Left lung (tissue), 10 donors: ENCODE data around the gene SLC9C1. TPM values are rescaled to one million over a fixed set of nuclear protein-coding genes. Genes with fewer than 3 reads are reported as not detected.
A peak's percentile ranks its signal among the peaks of the same experiment; 100 is the strongest.

Source experiments
- ATAC-seq: fragments of 200-7000 bp; cut with Tn5 transposase; one replicate; pipeline ENCODE4 v1.9.1; 2020; ENCODE audit warnings: moderate library complexity
- DNase-seq, 4 donors: peaks; one replicate each; pipeline ENCODE4 v3.0.0-alpha.2; 2013 to 2020
- H3K27ac ChIP-seq, 2 donors: fragments of 200-600 bp; sonication (generic) in 1 of 2; one replicate each; pipeline versions ENCODE4 v1.5.0 to v1.8.0; 2020 to 2021
- H3K27me3 ChIP-seq, 2 donors: fragments of 200-600 bp; sonication (generic) in 1 of 2; one replicate each; pipeline versions ENCODE4 v1.5.0 to v1.8.0; 2020 to 2021
- H3K36me3 ChIP-seq, 2 donors: fragments of 200-600 bp; sonication (generic) in 1 of 2; one replicate each; pipeline versions ENCODE4 v1.5.0 to v1.8.0; 2020 to 2021
- H3K4me1 ChIP-seq, 2 donors: fragments of 200-600 bp; one replicate each; pipeline ENCODE4 v1.8.0; 2021
- H3K4me3 ChIP-seq, 2 donors: fragments of 200-600 bp; sonication (generic) in 1 of 2; one replicate each; pipeline versions ENCODE4 v1.5.0 to v1.8.0; 2020 to 2021; ENCODE audit warnings: mild to moderate bottlenecking in 1 of 2
- H3K9me3 ChIP-seq, 2 donors: fragments of 200-600 bp; sonication (generic) in 1 of 2; one replicate each; pipeline versions ENCODE4 v1.5.0 to v1.8.0; 2020 to 2021
- CTCF ChIP-seq, 2 donors: fragments of 200-600 bp; sonication (generic) in 1 of 2; IDR thresholded peaks; one replicate each; pipeline versions ENCODE4 v1.5.0 to v1.8.0; 2021; ENCODE audit warnings: antibody characterized with exemption in 2 of 2
- intact Hi-C, 2 donors: fragments of 100-400 bp; cut with DNase I; formaldehyde crosslinking; loops; one replicate each; pipeline versions ENCODE4 v1.11.2 to v1.14.2; 2022
- microRNA-seq, 2 donors: library from miRNA; unstranded; fragments of <30 nt; microRNA quantifications; one replicate each; pipeline ENCODE4, GENCODE V29; 2019
- polyA plus RNA-seq, 6 donors: library from polyadenylated mRNA; unstranded; fragments of 120-200 nt; gene quantifications; one replicate each; pipeline ENCODE4 v1.2.1, GENCODE V29; 2013; ENCODE audit not compliant: insufficient read length in 6 of 6
- total RNA-seq, 2 donors: library from RNA; stranded (reverse); fragmentation: NEBNext Ultra II Directional; extraction: Animal tissue kit (Norgen Biotek cat#: 25700); gene quantifications; one replicate each; pipeline ENCODE4 v1.2.1, GENCODE V29; 2021
- donor health status: DM: no; HTN: yes; CAD: no.
- donor health status: DM: no; HTN: no; CAD: no.

SLC9C1 gene
- total and polyA plus RNA-seq, 8 donors = 0.20 to 1.3 (median 0.61) TPM; not detected in 1

GRCh38 chr3:112095731-112096130 lies 198.3 kb downstream of the SLC9C1 start:
- Histone ChIP-seq H3K9me3 (no peaks in the 10 kb centered on the region), H3K4me3 (no peak overlapping the region), H3K36me3 (no peaks in the 10 kb centered on the region), H3K4me1 (peaks cover under 1 to 17% of the 10 kb centered on the region in 2 donors), H3K27ac (no peak overlapping the region), H3K27me3 (peaks cover 0 to 15% of the 10 kb centered on the region in 2 donors)
- ATAC-seq (no peak), DNase-seq (no peak)
- no peak for TF ChIP-seq CTCF (IDR thresholded peaks at IDR 0.05)
- intact Hi-C loops = no loop called here

- H3K36me3 ChIP-seq = no peaks in the 10 kb centered on the region
- H3K9me3 ChIP-seq = no peaks in the 10 kb centered on the region
- no peak for TF ChIP-seq CTCF (IDR thresholded peaks at IDR 0.05)
- peak overlapping the region in 1 of 2 donors; percentile 5 for H3K27ac ChIP-seq
- peak in 1 of 4 donors; percentile 3 for DNase-seq
- H3K4me1 ChIP-seq = peaks cover 11 to 22% of the 10 kb centered on the region in 2 donors
- intact Hi-C loops = no loop called here
- H3K4me3 ChIP-seq = no peak overlapping the region
- peak; percentile 2 for ATAC-seq
- peaks cover 0 to 34% of the 10 kb centered on the region in 2 donors for H3K27me3 ChIP-seq
Observed at GRCh38 chr3:112093180-112093522, 200.9 kb downstream of the SLC9C1 start.

- H3K27me3 ChIP-seq = peaks cover 0 to 39% of the 10 kb centered on the region in 2 donors
- intact Hi-C loops = no loop called here
- DNase-seq (peak in 1 of 4 donors; percentile 8), ATAC-seq (peak; percentile 45)
- peak overlapping the region in 1 of 2 donors; percentile 5 for H3K27ac ChIP-seq
- H3K4me3 ChIP-seq = no peak overlapping the region
- no peak for TF ChIP-seq CTCF (IDR thresholded peaks at IDR 0.05)
- H3K9me3 ChIP-seq = no peaks in the 10 kb centered on the region
- peaks cover 11 to 22% of the 10 kb centered on the region in 2 donors for H3K4me1 ChIP-seq
- no peaks in the 10 kb centered on the region for H3K36me3 ChIP-seq
Observed at GRCh38 chr3:112092496-112093179, 201.4 kb downstream of the SLC9C1 start.

GRCh38 chr3:112090887-112091586 lies 203.0 kb downstream of the SLC9C1 start:
- H3K27ac ChIP-seq = peak overlapping the region in 1 of 2 donors; percentile 43
- ATAC-seq (peak; percentile 17), DNase-seq (peak in 1 of 4 donors; percentile 7)
- intact Hi-C loops = no loop called here
- H3K36me3 ChIP-seq = no peaks in the 10 kb centered on the region
- no peak overlapping the region for H3K4me3 ChIP-seq
- peaks cover 4 to 45% of the 10 kb centered on the region in 2 donors for H3K27me3 ChIP-seq
- H3K9me3 ChIP-seq = no peaks in the 10 kb centered on the region
- no peak for TF ChIP-seq CTCF (IDR thresholded peaks at IDR 0.05)
- H3K4me1 ChIP-seq = peaks cover 19 to 22% of the 10 kb centered on the region in 2 donors

Small RNA genes within 50 kb of the gene (microRNA-seq; reads per million reads assigned to microRNA genes)
- 0 reads per million in 2 donors for gene MIR567

Other genes with a start within 250 kb of the SLC9C1 start
- gene C3orf52, start 207.8 kb downstream of the SLC9C1 start, total RNA-seq = 10 to 100 TPM; 21.0 to 30.5 TPM
- gene C3orf52, start 207.8 kb downstream of the SLC9C1 start, polyA plus RNA-seq = 1 to 10 TPM; 4.9 to 8.6 (median 7.4) TPM
- under 1 TPM; 0.20 to 0.45 TPM for gene GCSAM, start 161.0 kb downstream of the SLC9C1 start, total RNA-seq
- gene GCSAM, start 161.0 kb downstream of the SLC9C1 start, polyA plus RNA-seq = 1 to 10 TPM; 1.8 to 2.7 (median 2.4) TPM
- 1 to 10 TPM; 6.6 to 7.9 TPM for gene CD200, start 38.9 kb upstream of the SLC9C1 start, total RNA-seq
- 10 to 100 TPM; 47.4 to 58.0 (median 50.9) TPM for gene CD200, start 38.9 kb upstream of the SLC9C1 start, polyA plus RNA-seq
- 1 to 10 TPM in 1 of 2 donors, under 1 TPM in 1; 0.15 to 1.6 TPM for gene BTLA, start 205.3 kb upstream of the SLC9C1 start, total RNA-seq
- gene BTLA, start 205.3 kb upstream of the SLC9C1 start, polyA plus RNA-seq = under 1 TPM; 0.14 to 0.82 (median 0.43) TPM